ENCODE results near the gene RNF103. TPM values are rescaled to one million over a fixed set of nuclear protein-coding genes. Genes with fewer than 3 reads are reported as not detected.

The RNF103 gene
- total and polyA plus RNA-seq, 2 experiments from 2014 or later, result 22.0 to 28.1 TPM

DNA sequence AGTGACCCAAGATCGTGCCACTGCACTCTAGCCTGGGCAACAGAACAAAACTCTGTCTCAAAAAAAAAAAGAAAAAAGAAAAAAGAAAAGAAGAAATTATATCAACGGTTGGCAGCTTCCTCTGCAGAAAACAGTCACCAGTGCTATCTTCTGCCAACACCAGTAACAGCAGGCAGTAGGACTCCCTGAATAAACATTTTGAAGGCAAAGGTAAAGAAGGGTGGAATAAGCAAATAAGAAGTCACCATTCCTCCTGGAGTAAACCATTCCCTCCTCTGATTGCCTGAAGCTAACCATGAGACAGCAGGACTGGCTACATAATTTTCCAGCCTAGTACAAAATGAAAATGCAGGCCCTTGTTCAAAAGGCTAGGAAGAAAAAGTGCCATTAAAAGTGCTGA, 9.0 kb upstream of the RNF103 start:
- Histone ChIP-seq H3K27me3 (no peaks in the 10 kb centered on the region), H3K27ac (no peak overlapping the region), H3K4me3 (no peak overlapping the region), H3K4me1 (ENCODE audit: low read depth) (no peaks in the 10 kb centered on the region), H3K36me3 (no peaks in the 10 kb centered on the region), H3K9me3 (ENCODE audit: low read depth) (no peaks in the 10 kb centered on the region)
- TF ChIP-seq, protein P1, sequence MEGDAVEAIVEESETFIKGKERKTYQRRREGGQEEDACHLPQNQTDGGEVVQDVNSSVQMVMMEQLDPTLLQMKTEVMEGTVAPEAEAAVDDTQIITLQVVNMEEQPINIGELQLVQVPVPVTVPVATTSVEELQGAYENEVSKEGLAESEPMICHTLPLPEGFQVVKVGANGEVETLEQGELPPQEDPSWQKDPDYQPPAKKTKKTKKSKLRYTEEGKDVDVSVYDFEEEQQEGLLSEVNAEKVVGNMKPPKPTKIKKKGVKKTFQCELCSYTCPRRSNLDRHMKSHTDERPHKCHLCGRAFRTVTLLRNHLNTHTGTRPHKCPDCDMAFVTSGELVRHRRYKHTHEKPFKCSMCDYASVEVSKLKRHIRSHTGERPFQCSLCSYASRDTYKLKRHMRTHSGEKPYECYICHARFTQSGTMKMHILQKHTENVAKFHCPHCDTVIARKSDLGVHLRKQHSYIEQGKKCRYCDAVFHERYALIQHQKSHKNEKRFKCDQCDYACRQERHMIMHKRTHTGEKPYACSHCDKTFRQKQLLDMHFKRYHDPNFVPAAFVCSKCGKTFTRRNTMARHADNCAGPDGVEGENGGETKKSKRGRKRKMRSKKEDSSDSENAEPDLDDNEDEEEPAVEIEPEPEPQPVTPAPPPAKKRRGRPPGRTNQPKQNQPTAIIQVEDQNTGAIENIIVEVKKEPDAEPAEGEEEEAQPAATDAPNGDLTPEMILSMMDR (IDR thresholded peaks at IDR 0.05; ENCODE audit: low read depth, low read length), result no peak
- no peak for DNase-seq (ENCODE audit: low read depth in 1 of 2, low spot score in 1 of 2)

DNA sequence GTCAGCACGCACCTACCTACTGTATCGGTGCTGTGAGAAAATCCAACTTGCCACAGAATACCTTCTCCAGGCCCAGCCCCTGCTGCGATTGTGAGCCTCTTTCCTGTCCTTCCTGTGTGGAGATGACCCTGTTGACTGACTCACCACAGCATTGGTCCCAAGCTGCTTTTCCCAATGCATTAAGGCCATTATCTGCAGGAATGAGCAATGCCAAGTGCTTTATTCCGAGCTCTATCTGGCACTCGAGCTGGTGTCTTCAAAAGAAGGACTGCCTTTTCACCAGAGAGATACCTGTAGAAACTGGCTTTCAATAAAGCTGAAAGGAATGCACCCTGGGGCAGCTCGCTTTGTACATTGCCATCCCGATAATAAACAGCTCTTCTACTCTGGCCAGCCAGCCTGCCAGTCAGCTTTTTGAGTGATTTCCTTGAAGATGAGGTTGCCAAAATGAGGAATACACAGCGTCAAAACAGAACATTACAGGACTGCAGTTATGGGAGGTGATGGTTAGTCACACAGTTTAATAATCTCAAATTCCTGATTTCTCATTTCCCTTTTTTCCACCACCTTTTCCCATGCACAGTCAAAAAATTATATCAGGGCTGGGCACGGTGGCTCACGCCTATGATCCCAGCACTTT, 8.3 kb upstream of the RNF103 start:
- no peak for DNase-seq (ENCODE audit: low read depth in 1 of 2, low spot score in 1 of 2)
- TF ChIP-seq, protein P1 (IDR thresholded peaks at IDR 0.05; ENCODE audit: low read depth, low read length), result no peak
- H3K27ac ChIP-seq, result no peak overlapping the region
- H3K4me3 ChIP-seq, result no peak overlapping the region
- no peaks in the 10 kb centered on the region for H3K4me1 ChIP-seq (ENCODE audit: low read depth)
- no peaks in the 10 kb centered on the region for H3K9me3 ChIP-seq (ENCODE audit: low read depth)
- H3K36me3 ChIP-seq, result no peaks in the 10 kb centered on the region
- H3K27me3 ChIP-seq, result no peaks in the 10 kb centered on the region

DNA sequence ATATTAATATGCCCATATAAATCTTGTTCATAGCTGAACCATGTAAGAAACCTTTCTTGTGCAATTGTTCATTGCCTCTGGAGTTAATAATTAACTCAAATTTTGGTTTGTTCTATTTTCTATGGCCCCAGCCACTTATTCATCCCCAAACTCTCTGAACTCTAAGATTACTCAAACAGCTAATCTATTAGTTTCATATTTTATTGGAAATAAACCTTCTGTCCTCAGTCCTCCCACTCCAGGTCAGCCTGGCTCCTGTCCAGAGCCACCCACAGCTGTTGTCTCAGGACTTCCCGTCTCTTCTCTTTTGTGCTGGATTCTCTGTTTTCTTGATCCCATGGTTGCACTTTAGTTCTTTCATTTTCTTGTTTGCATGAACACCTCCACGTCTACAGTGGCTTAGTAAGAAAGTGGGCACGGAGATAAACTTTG, 4.4 kb upstream of the RNF103 start:
- H3K27me3 ChIP-seq, result no peaks in the 10 kb centered on the region
- H3K27ac ChIP-seq, result no peak overlapping the region
- H3K36me3 ChIP-seq, result no peaks in the 10 kb centered on the region
- no peak overlapping the region for H3K4me3 ChIP-seq
- TF ChIP-seq, protein P1 (IDR thresholded peaks at IDR 0.05; ENCODE audit: low read depth, low read length), result no peak
- no peaks in the 10 kb centered on the region for H3K9me3 ChIP-seq (ENCODE audit: low read depth)
- DNase-seq (ENCODE audit: low read depth in 1 of 2, low spot score in 1 of 2), result no peak
- H3K4me1 ChIP-seq (ENCODE audit: low read depth), result no peaks in the 10 kb centered on the region

DNA sequence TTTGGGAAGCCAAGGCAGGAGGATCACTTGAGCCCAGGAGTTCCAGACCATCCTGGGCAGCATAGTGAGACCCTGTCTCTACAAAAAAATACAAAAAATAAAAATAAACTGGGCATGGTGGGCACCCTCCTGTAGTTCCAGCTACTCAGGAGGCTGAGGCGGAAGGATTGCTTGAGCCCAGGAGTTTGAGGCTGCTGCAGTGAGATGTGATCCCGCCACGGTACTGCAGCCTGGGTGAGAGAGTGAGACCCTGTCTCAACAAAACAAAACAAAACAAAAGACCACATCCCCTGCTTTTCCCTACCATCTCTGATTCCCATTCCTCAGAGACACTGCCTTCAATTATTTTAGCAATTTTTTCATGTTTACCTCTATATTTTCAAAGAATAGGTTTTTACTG, 3.9 kb upstream of the RNF103 start:
- Histone ChIP-seq H3K4me3 (no peak overlapping the region), H3K36me3 (no peaks in the 10 kb centered on the region), H3K9me3 (ENCODE audit: low read depth) (no peaks in the 10 kb centered on the region), H3K27ac (no peak overlapping the region), H3K27me3 (no peaks in the 10 kb centered on the region), H3K4me1 (ENCODE audit: low read depth) (no peaks in the 10 kb centered on the region)
- TF ChIP-seq, protein P1 (IDR thresholded peaks at IDR 0.05; ENCODE audit: low read depth, low read length), result no peak
- DNase-seq (ENCODE audit: low read depth in 1 of 2, low spot score in 1 of 2), result no peak

DNA sequence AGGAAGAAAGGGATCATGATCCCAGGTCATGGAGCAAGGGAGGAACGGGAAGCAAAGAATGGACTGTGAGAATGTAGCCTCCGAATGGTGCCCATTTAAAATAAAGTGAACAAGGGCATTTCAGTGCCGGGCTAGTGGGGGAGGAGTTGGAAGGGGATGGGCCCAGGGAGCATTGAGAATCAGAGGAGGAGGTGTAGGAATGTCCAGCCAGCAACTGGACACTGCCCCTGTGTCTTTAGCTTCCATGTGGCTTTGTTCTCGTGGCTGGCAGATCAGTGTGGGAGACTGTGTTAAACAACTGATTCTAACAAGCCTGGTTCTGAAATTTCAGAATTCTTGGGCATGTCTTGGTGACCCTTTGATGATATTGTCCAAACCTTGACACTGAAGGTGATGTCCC, 1.4 kb upstream of the RNF103 start:
- no peaks in the 10 kb centered on the region for H3K36me3 ChIP-seq
- H3K4me1 ChIP-seq (ENCODE audit: low read depth), result peaks cover 11% of the 10 kb centered on the region
- H3K27me3 ChIP-seq, result no peaks in the 10 kb centered on the region
- no peak for DNase-seq (ENCODE audit: low read depth in 1 of 2, low spot score in 1 of 2)
- H3K27ac ChIP-seq, result no peak overlapping the region
- H3K4me3 ChIP-seq, result no peak overlapping the region
- TF ChIP-seq, protein P1 (IDR thresholded peaks at IDR 0.05; ENCODE audit: low read depth, low read length), result no peak
- H3K9me3 ChIP-seq (ENCODE audit: low read depth), result no peaks in the 10 kb centered on the region

Measured in cardiac muscle cell (in vitro differentiated cells and primary cell).